Activated naive CD4-positive, alpha-beta T cell treated with anti-CD3 and anti-CD28 coated beads, Interleukin-2, amount 50 U/mL, for 72 hours (primary cell): Measurements from ENCODE around the gene GDF7. TPM values are rescaled to one million over a fixed set of nuclear protein-coding genes. Genes with fewer than 3 reads are reported as not detected.
A peak's percentile ranks its signal among the peaks of the same experiment; 100 is the strongest.

Experiments
- ATAC-seq, 2 donors: fragments of 150-1000 bp; cut with Tn5 transposase; 2 replicates each; pipeline ENCODE4 v1.10.0; 2021; ENCODE audit warnings: mild to moderate bottlenecking in 2 of 2, moderate library complexity in 2 of 2
- DNase-seq, 2 donors: peaks; one replicate each; pipeline ENCODE4 v3.0.0; 2021 to 2022; ENCODE audit warnings: low spot score in 2 of 2
- H3K27ac Mint-ChIP-seq, 2 donors: one replicate each; pipeline ENCODE4 v1.8.0; 2022; ENCODE audit warnings: mild to moderate bottlenecking in 2 of 2, mixed read lengths in 2 of 2
- H3K36me3 Mint-ChIP-seq, 2 donors: one replicate each; pipeline ENCODE4 v1.8.0; 2022; ENCODE audit warnings: mixed read lengths in 2 of 2
- H3K9me3 Mint-ChIP-seq, 2 donors: one replicate each; pipeline ENCODE4 v1.8.0; 2022; ENCODE audit warnings: mixed read lengths in 2 of 2
- total RNA-seq, 2 donors: library from RNA; stranded (reverse); gene quantifications; one replicate each; pipeline ENCODE4 v1.2.3, GENCODE V29; 2022

The GDF7 gene
- total RNA-seq, 2 donors from 2014 or later = 0.07 TPM; not detected in 1

GRCh38 chr2:20649976-20650375 lies 17.0 kb upstream of the GDF7 start:
- Mint-ChIP-seq H3K36me3 (no peaks in the 10 kb centered on the region), H3K9me3 (no peaks in the 10 kb centered on the region), H3K27ac (peak overlapping the region in 1 of 2 donors; percentile 30)
- ATAC-seq (no peak), DNase-seq (no peak)

DNA sequence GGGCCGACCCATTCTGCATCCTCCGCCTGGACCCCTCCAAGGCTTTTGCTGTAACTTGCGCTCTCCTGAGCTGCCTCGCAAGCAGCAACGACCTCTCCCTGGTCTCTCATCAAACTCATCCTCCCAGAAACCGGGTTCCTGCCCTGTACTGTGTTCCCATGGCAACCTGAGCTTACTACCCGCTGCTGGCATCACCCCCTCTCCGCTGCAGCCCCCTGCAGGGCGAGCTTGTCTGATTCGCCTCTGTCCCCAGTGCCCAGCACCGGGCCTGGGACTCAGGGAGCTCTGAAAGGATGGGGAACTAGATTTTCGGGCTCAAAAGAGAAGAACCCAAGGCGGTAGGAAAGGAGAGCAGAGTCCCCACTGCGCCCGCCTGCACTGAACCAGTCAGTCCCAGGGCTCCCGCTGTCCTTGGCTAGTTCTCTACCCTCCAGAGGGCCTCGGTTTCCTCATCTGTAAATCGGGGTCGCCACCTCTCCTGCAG lies 16.5 kb upstream of the GDF7 start:
- Mint-ChIP-seq H3K27ac (peak overlapping the region; percentile 19 to 30), H3K9me3 (no peaks in the 10 kb centered on the region), H3K36me3 (no peaks in the 10 kb centered on the region)
- ATAC-seq (peak; percentile 6 to 14), DNase-seq (peak in 1 of 2 donors; percentile 29)

GRCh38 chr2:20650877-20651730 lies 15.8 kb upstream of the GDF7 start, which contains the start of gene HS1BP3:
Gene HS1BP3, minus strand, starts transcription at chr2:20651098. Its CDS starts 35 bp downstream, at chr2:20651063.
- DNase-seq (peak; percentile 93 to 97), ATAC-seq (peak; percentile 94 to 95)
- Mint-ChIP-seq H3K36me3 (no peaks in the 10 kb centered on the region), H3K9me3 (no peaks in the 10 kb centered on the region), H3K27ac (peak within 1 kb of the TSS; percentile 77 to 94)

DNA sequence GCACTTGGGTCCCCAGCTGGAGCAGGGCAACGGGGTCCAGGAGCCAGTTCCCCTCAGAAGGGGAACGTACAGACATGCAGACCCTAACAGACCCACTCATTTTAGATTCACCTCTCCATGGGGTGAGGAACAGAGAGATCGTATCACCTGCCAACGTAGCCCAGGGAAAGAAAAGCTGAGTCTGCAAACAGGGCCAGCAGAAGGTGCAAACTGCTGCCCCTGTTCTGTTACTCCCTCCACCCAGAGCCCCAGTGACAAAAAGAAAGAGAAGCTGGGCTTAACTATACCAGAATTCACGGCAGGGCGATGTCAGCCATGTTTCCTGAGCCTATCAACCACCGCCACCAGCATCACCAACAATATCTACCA lies 15.2 kb upstream of the GDF7 start:
- no peaks in the 10 kb centered on the region for H3K36me3 Mint-ChIP-seq
- peak overlapping the region in 1 of 2 donors; percentile 77 for H3K27ac Mint-ChIP-seq
- H3K9me3 Mint-ChIP-seq = no peaks in the 10 kb centered on the region
- no peak for DNase-seq
- no peak for ATAC-seq

GRCh38 chr2:20652141-20652540 lies 14.8 kb upstream of the GDF7 start:
- Mint-ChIP-seq H3K36me3 (no peaks in the 10 kb centered on the region), H3K27ac (peak overlapping the region in 1 of 2 donors; percentile 9), H3K9me3 (no peaks in the 10 kb centered on the region)
- ATAC-seq (no peak), DNase-seq (no peak)

- Mint-ChIP-seq H3K36me3 (no peaks in the 10 kb centered on the region), H3K27ac (no peak overlapping the region), H3K9me3 (no peaks in the 10 kb centered on the region)
- ATAC-seq (no peak), DNase-seq (no peak)
Measured at GRCh38 chr2:20652673-20653575, 14.0 kb upstream of the GDF7 start.

DNA sequence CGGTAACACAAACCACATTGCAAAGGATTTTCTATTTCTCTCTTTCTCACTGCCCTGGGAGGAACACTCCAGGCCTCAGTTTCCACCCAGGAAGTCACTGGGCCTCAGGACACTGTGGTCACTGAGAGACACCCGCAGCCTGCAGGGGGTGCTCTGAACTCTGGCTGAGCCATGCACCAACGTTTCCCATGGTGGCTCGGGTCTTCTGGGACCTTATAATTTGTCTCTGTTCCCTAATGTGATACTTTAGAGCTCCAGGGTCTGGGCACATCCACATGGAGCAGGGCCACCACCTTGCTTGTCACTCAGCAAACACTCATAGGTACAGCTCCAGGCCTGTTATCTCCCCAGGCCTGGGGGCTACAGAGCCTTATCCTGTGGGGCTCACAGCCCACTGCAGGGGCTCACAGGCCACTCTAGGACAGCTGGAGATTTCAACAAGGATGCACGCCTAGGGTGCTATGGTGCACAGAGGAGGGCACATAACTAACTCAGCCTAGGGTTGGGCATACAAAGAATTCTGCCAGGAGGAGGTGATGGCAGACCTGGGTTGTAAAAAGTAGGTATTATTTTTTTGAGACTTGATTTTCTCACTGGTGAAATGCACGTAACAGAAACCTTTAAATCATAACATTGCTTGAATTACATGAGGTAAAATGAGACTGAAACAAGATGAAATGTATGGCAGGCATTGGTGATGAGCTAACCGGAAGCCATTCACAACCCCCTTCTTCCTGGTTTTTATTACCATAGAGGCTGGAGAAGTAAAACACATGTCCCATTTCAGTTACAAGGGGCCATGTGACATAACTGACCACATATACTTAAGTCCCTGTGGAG lies 13.0 kb upstream of the GDF7 start:
- H3K27ac Mint-ChIP-seq = no peak overlapping the region
- no peaks in the 10 kb centered on the region for H3K9me3 Mint-ChIP-seq
- H3K36me3 Mint-ChIP-seq = no peaks in the 10 kb centered on the region
- no peak for ATAC-seq
- no peak for DNase-seq

DNA sequence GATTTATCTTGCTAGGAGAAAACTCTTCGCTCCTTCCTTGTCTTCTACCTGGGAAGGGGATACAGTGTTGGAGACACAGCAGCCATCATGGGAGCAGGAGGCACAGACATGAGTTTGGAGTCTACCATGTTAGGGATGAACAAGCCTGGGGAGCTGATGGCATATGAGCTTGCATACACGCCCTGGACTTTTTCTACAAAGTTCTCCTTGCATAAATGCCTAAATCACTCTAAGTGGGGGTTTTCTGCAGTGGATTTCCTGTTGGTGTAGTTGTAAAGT lies 12.5 kb upstream of the GDF7 start:
- H3K36me3 Mint-ChIP-seq = no peaks in the 10 kb centered on the region

DNA sequence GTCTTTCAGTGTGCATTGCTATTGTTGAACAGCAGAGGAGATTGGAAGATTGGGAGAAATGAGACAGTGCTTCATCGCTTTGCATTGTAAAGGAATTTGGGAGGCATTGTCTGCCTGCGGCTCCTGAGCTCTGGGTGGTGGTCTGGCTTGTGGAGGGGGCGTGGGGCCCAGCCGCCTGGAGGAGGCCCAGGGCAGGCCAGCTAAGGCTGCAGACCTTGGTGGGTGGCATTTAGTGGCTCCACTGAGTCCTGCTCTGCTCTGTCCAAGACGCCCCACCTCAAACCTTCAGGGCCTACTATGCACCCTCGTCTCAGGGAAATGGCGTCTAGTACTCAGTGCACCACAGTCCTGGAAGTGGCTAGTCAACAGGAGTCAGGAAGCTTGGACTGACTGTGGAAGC lies 10.4 kb upstream of the GDF7 start:
- ATAC-seq = no peak
- Mint-ChIP-seq H3K27ac (no peak overlapping the region), H3K9me3 (no peaks in the 10 kb centered on the region), H3K36me3 (no peaks in the 10 kb centered on the region)
- no peak for DNase-seq

More for the DNA sequence above, 12.5 kb upstream of the GDF7 start:
- ATAC-seq (no peak), DNase-seq (no peak)
- Mint-ChIP-seq H3K27ac (no peak overlapping the region), H3K9me3 (no peaks in the 10 kb centered on the region)

DNA sequence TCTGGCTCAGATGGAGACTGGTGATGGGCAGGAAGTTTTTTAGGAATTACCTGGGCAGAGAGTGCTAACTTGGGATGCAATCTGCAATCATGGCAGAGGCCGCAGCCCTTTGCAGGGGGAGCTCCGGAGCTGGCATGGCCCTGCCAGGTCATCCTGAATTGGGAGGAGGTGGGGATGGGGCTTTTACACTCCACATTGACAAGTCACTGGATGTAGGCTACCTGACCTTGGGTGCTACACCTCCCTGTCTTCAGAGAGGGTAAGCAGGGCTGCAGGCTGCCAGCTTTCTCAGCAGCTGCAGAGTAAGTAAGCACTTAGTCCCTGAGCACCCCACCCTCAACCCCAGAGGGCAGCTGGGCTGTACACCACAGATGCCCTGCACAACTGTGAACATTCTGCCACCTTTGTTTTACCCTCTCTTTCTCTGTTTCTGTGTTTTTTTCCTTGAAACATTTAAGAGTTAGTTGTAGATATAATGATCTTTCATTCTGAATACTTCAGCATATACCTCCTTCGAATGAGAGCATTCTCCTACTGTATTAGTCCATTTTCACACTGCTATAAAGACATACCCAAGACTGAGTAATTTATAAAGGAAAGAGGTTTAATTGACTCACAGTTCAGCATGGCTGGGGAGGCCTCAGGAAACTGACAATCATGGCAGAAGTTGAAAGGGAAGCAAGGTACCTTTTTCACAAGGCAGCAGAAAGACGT lies 9.3 kb upstream of the GDF7 start:
- H3K9me3 Mint-ChIP-seq = no peaks in the 10 kb centered on the region
- DNase-seq = no peak
- peak in 1 of 2 donors; percentile 67 for ATAC-seq
- no peaks in the 10 kb centered on the region for H3K36me3 Mint-ChIP-seq
- no peak overlapping the region for H3K27ac Mint-ChIP-seq

DNA sequence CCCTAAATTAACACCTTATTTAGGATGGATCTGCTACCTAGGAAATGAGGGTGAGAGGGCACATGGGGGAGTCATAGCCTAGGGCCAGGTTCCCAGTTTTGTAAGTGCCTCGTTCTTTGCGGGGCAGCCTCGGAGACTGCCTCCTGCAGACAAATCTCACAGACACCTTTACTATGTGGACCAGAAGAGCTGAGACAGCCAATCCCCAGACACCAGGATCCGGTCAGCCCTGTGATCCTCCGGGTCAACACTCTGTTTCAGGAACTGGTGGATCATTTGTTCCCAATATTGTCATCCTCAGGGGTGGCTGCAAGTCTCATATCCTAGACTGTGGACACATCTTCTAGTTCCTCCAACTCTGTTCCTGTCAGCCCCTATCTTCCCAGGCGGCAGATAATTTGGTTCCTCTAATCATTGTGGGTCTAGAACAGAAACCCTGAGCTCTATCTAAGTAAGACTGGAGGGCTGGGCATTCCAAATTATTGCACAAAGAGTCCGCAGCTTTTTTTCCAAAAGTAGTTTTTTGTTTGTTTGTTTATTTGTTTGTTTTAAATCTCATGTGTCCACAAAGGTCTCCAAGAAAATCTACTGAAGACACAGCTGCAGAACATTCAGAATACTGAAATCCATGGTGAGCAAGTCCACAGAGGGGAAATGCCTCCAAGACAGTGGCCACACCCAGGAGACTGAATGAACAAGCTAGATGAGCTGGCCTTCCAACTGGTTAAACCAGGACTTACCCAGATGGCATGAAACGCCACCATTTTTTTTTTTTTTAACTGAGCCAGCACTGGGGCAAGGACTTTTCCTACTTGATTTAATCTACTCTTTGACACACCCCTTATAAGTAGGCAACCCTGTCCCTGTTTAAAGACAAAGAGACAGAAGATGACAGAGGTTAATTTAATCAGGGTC lies 6.2 kb upstream of the GDF7 start:
- Mint-ChIP-seq H3K27ac (no peak overlapping the region), H3K36me3 (no peaks in the 10 kb centered on the region), H3K9me3 (no peaks in the 10 kb centered on the region)
- peak in 1 of 2 donors; percentile 42 for ATAC-seq
- no peak for DNase-seq

DNA sequence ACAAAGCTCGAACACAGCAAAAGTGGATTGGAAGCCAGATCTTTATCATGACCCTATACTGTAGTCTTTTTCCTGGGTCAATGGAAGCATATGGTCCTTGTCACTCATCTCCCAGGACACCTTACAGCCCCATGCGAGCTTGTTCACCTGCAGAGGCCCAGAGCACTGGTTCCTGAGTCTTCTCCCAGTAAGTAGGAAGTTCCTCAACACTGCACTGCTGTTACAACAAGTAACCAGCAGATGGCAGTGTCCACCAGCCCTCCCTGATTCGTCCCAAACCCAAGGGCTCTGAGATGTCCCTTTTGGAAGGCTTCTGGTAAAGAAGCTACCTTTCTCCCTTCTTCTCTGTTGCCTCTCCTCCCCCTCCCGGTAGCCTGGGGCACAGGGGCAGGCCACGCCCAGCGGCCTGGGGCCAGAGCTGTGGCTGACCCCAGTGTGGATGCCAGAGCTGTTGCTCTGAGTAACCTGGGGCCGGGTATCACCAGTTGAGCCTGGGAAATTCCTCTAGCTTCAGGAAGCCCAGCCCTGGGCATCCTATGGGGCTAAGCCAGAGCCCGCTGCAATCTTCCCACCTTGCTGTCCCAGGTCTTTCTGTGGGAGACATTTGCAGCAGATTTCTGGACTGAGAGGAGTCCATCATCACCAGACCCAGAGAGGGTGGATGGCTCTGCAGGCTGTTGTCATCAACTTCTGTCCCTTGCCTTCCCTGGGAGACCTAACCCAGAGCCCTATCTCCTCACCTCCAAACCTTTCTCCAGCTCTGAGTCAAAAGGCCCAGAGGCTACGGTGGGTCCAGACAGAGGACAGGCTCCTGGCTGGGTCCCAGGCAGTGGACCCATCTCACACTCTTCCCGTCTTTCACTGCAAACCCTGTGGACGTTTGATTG lies 5.3 kb upstream of the GDF7 start:
- ATAC-seq (peak; percentile 65 to 84), DNase-seq (peak; percentile 59 to 68)
- H3K27ac Mint-ChIP-seq = no peak overlapping the region
- H3K9me3 Mint-ChIP-seq = no peaks in the 10 kb centered on the region
- no peaks in the 10 kb centered on the region for H3K36me3 Mint-ChIP-seq

DNA sequence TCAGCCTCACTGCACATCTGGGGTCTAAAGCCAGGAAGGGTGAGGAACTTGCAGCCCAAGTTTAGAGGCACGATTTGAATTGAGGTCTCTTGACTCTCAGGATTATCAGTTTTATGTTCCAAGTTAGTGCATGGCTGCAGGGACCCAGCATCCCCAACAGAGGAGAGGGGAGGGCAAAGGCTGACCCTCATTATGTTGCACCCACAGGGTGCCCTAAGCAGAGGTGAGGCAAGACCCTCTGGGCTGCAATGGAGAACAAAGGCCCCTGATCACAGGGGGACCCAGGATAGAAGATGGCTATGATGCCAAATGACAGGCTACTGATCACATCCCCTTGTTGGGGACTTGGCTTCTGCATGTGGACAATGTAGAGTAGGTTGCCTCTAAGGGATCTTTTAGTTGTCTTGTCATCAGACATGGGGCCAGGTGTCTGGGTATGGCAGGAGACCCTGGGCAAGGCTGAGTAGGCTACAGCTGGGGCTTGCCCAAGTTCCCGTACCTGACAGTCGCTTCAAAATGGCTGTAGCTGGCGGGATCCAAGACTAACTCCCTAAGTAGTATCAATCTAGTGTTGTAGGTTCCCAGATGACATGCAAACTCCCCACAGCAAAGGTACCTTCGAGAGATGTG lies 4.5 kb upstream of the GDF7 start:
- no peaks in the 10 kb centered on the region for H3K36me3 Mint-ChIP-seq
- no peak overlapping the region for H3K27ac Mint-ChIP-seq
- ATAC-seq (no peak), DNase-seq (no peak)
- no peaks in the 10 kb centered on the region for H3K9me3 Mint-ChIP-seq
